Adipose tissue (tissue), 3 donors: ENCODE results near the gene SMCO2. TPM values are rescaled to one million over a fixed set of nuclear protein-coding genes. Genes with fewer than 3 reads are reported as not detected.

ENCODE experiments used
- H3K27ac ChIP-seq: one replicate; pipeline ENCODE4 v1.5.1; 2013; ENCODE audit warnings: low read depth, low read length
- WGBS, 3 donors: extraction: QIAGEN DNeasy Blood & Tissue Kit; methylation state at CpG; one replicate each; pipeline ENCODE4 v1.1.7; 2013; 5-methylcytosine and 5-hydroxymethylcytosine counted together
- polyA plus RNA-seq, 3 donors: library from polyadenylated mRNA; stranded (reverse); fragments of 200-250 nt; gene quantifications; one replicate each; pipeline ENCODE4 v1.2.3, GENCODE V29; 2013
- donor health status: healthy with polysubstance abuse.
- donor health status: Bipolar disorder and iron deficiency.
- donor health status: healthy.

Gene SMCO2
- polyA plus RNA-seq, 3 donors = 0.10 TPM; not detected in 2

GRCh38 chr12:27488479-27488878, 41.9 kb downstream of the SMCO2 start:
- whole genome bisulfite sequencing, 3 donors = 73 to 85% (median 80%) methylated on average over 5 of the region's 5 CpGs
- no peak overlapping the region for H3K27ac ChIP-seq

- no peak overlapping the region for H3K27ac ChIP-seq
- WGBS, 3 donors = 58 to 90% (median 80%) methylated on average over 2 of the region's 2 CpGs
Observed at GRCh38 chr12:27491226-27491625, 44.7 kb downstream of the SMCO2 start.

- H3K27ac ChIP-seq = no peak overlapping the region
- WGBS, 3 donors = 64 to 79% (median 77%) methylated on average over 6 of the region's 6 CpGs
Observed at GRCh38 chr12:27493260-27493940, 46.9 kb downstream of the SMCO2 start.

GRCh38 chr12:27497446-27497845, 50.9 kb downstream of the SMCO2 start:
- 71 to 94% (median 91%) methylated on average over 3 of the region's 3 CpGs for WGBS, 3 donors
- H3K27ac ChIP-seq = no peak overlapping the region

- no peak overlapping the region for H3K27ac ChIP-seq
- WGBS, 3 donors = 89 to 90% (median 89%) methylated on average over 4 of the region's 4 CpGs
Observed at GRCh38 chr12:27498149-27498548, 51.6 kb downstream of the SMCO2 start.

GRCh38 chr12:27498761-27499160, 52.2 kb downstream of the SMCO2 start:
- WGBS, 3 donors = 79 to 80% (median 80%) methylated on average over 5 of the region's 5 CpGs

GRCh38 chr12:27499377-27499776, 52.8 kb downstream of the SMCO2 start:
- 94 to 98% (median 97%) methylated on average over 3 of the region's 3 CpGs for WGBS, 3 donors
- H3K27ac ChIP-seq = no peak overlapping the region

More at GRCh38 chr12:27498761-27499160, 52.2 kb downstream of the SMCO2 start:
- no peak overlapping the region for H3K27ac ChIP-seq

GRCh38 chr12:27500546-27500945, 54.0 kb downstream of the SMCO2 start:
- whole genome bisulfite sequencing, 3 donors = 50 to 65% (median 64%) methylated on average over 3 of the region's 3 CpGs
- H3K27ac ChIP-seq = no peak overlapping the region

GRCh38 chr12:27502021-27502435, 55.5 kb downstream of the SMCO2 start:
- WGBS, 3 donors = 82 to 85% (median 84%) methylated on average over 6 of the region's 6 CpGs
- H3K27ac ChIP-seq = no peak overlapping the region

GRCh38 chr12:27504507-27504906, 58.0 kb downstream of the SMCO2 start:
- no peak overlapping the region for H3K27ac ChIP-seq
- 77 to 98% (median 93%) methylated on average over 2 of the region's 2 CpGs for WGBS, 3 donors

GRCh38 chr12:27505109-27505508, 58.6 kb downstream of the SMCO2 start:
- H3K27ac ChIP-seq = no peak overlapping the region
- WGBS, 3 donors = 86 to 90% (median 88%) methylated on average over 2 of the region's 2 CpGs

- no peak overlapping the region for H3K27ac ChIP-seq
Observed at GRCh38 chr12:27505761-27506160, 59.2 kb downstream of the SMCO2 start.

- H3K27ac ChIP-seq = no peak overlapping the region
- WGBS, 3 donors = 87 to 96% (median 94%) methylated on average over 2 of the region's 2 CpGs
Observed at GRCh38 chr12:27506645-27507189, 60.2 kb downstream of the SMCO2 start.

GRCh38 chr12:27508736-27509431, 62.3 kb downstream of the SMCO2 start:
- whole genome bisulfite sequencing, 3 donors = 70 to 87% (median 75%) methylated on average over 5 of the region's 5 CpGs
- H3K27ac ChIP-seq = no peak overlapping the region

- no peak overlapping the region for H3K27ac ChIP-seq
- 66 to 74% (median 70%) methylated on average over 6 of the region's 6 CpGs for WGBS, 3 donors
Observed at GRCh38 chr12:27511031-27511722, 64.6 kb downstream of the SMCO2 start.

- WGBS, 3 donors = 67 to 74% (median 69%) methylated on average over 3 of the region's 3 CpGs
Observed at GRCh38 chr12:27511723-27512045, 65.1 kb downstream of the SMCO2 start.

GRCh38 chr12:27513155-27513824, 66.8 kb downstream of the SMCO2 start:
- no peak overlapping the region for H3K27ac ChIP-seq
- 82 to 97% (median 96%) methylated on average over 7 of the region's 7 CpGs for WGBS, 3 donors

More at GRCh38 chr12:27511723-27512045, 65.1 kb downstream of the SMCO2 start:
- no peak overlapping the region for H3K27ac ChIP-seq

- 59 to 85% (median 75%) methylated on average over 9 of the region's 9 CpGs for WGBS, 3 donors
- no peak overlapping the region for H3K27ac ChIP-seq
Observed at GRCh38 chr12:27515671-27516070, 69.1 kb downstream of the SMCO2 start.

- WGBS, 3 donors = 67 to 86% (median 72%) methylated on average over 4 of the region's 4 CpGs
- H3K27ac ChIP-seq = no peak overlapping the region
Observed at GRCh38 chr12:27516625-27517024, 70.1 kb downstream of the SMCO2 start.
